ENCODE data around the gene CNTN1.

The CNTN1 gene

GRCh38 chr12:40853221-40853620 lies 161.0 kb downstream of the CNTN1 start:
- no peak for DNase-seq (ENCODE audit: low spot score)

GRCh38 chr12:40854604-40855003 lies 162.4 kb downstream of the CNTN1 start:
- DNase-seq (ENCODE audit: low spot score) = no peak

- no peak for DNase-seq (ENCODE audit: low spot score)
Observed at GRCh38 chr12:40864891-40865290, 172.7 kb downstream of the CNTN1 start.

GRCh38 chr12:40870981-40871380 lies 178.7 kb downstream of the CNTN1 start:
- DNase-seq (ENCODE audit: low spot score) = no peak

- DNase-seq (ENCODE audit: low spot score) = no peak
Observed at GRCh38 chr12:40874868-40875267, 182.6 kb downstream of the CNTN1 start.

GRCh38 chr12:40889329-40889728 lies 197.1 kb downstream of the CNTN1 start:
- DNase-seq (ENCODE audit: low spot score) = no peak

GRCh38 chr12:40892528-40892927 lies 200.3 kb downstream of the CNTN1 start:
- no peak for DNase-seq (ENCODE audit: low spot score)

- no peak for DNase-seq (ENCODE audit: low spot score)
Observed at GRCh38 chr12:40898505-40898904, 206.3 kb downstream of the CNTN1 start.

GRCh38 chr12:40903040-40903439 lies 210.8 kb downstream of the CNTN1 start:
- DNase-seq (ENCODE audit: low spot score) = peak; percentile 14

- no peak for DNase-seq (ENCODE audit: low spot score)
Observed at GRCh38 chr12:40907115-40907527, 214.9 kb downstream of the CNTN1 start.

- no peak for DNase-seq (ENCODE audit: low spot score)
Observed at GRCh38 chr12:40911676-40912075, 219.4 kb downstream of the CNTN1 start.

- no peak for DNase-seq (ENCODE audit: low spot score)
Observed at GRCh38 chr12:40915172-40915571, 222.9 kb downstream of the CNTN1 start.

- no peak for DNase-seq (ENCODE audit: low spot score)
Observed at GRCh38 chr12:40917561-40917960, 225.3 kb downstream of the CNTN1 start.

GRCh38 chr12:40921563-40922163 lies 229.4 kb downstream of the CNTN1 start:
- DNase-seq (ENCODE audit: low spot score) = no peak

- DNase-seq (ENCODE audit: low spot score) = no peak
Observed at GRCh38 chr12:40937891-40938290, 245.7 kb downstream of the CNTN1 start.

GRCh38 chr12:40942326-40942725 lies 250.1 kb downstream of the CNTN1 start:
- no peak for DNase-seq (ENCODE audit: low spot score)

GRCh38 chr12:40945772-40946171 lies 253.5 kb downstream of the CNTN1 start:
- no peak for DNase-seq (ENCODE audit: low spot score)

- DNase-seq (ENCODE audit: low spot score) = peak; percentile 37
Observed at GRCh38 chr12:40946612-40947194, 254.5 kb downstream of the CNTN1 start.

GRCh38 chr12:40947797-40948196 lies 255.6 kb downstream of the CNTN1 start:
- no peak for DNase-seq (ENCODE audit: low spot score)

- no peak for DNase-seq (ENCODE audit: low spot score)
Observed at GRCh38 chr12:40953076-40953475, 260.8 kb downstream of the CNTN1 start.

- DNase-seq (ENCODE audit: low spot score) = no peak
Observed at GRCh38 chr12:40957417-40957816, 265.2 kb downstream of the CNTN1 start.

GRCh38 chr12:40959041-40959440 lies 266.8 kb downstream of the CNTN1 start:
- DNase-seq (ENCODE audit: low spot score) = no peak

- no peak for DNase-seq (ENCODE audit: low spot score)
Observed at GRCh38 chr12:40963751-40964150, 271.5 kb downstream of the CNTN1 start.

- DNase-seq (ENCODE audit: low spot score) = no peak
Observed at GRCh38 chr12:40969796-40970195, 277.6 kb downstream of the CNTN1 start.

Measured in Ammon's horn (tissue), 1 donor.